Measurements from ENCODE around the gene POGLUT3.

The POGLUT3 gene

GRCh38 chr11:108498046-108498815, at the start of gene POGLUT3:
Gene POGLUT3 (minus strand): TSS chr11:108498384. CDS start chr11:108498366, 18 bp downstream.
- DNase-seq = peak; percentile 56 to 64

GRCh38 chr11:108545909-108546501, 47.8 kb upstream of the POGLUT3 start:
- DNase-seq = no peak

- no peak for DNase-seq
Observed at GRCh38 chr11:108543316-108543964, 45.3 kb upstream of the POGLUT3 start.

DNA sequence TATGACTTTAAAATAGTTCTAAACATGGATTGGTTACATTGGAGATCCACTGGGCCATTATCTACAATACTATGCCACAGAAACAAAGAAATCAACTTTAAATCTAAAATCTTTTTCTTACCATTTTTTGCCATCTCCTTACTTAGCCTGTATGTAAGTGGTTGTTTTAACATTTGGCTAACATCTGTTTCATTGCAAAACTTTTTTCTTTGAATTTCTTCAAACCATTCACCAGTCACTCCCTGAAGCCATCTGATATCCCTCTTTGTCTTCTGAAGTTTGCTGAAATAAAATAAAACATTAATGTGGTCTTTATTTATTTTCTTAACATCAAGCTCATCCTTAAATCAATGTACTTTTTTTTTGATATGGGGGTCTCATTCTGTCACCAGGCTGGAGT, 43.3 kb upstream of the POGLUT3 start:
- no peak for DNase-seq

- no peak for DNase-seq
Observed at GRCh38 chr11:108538502-108538901, 40.3 kb upstream of the POGLUT3 start.

DNA sequence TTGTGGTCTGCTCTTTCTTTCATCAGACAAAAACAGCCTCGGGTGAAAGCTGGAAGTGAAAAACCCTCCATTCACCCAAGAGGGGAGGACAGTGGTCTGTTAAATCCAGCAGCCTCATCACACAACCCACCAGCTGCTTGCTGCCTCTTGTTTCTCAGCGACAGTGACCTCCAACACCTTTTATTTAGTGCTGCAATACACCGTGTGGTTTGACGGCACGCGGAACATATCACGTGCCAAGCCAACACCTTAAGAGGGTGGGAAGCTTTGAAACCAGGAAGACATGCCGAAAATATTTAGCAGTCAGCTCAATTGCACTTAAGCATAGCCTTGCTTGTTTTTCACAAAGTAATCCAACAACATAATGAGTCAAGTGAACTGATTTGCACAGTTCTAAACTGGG, 39.8 kb upstream of the POGLUT3 start:
- no peak for DNase-seq

GRCh38 chr11:108536783-108537182, 38.6 kb upstream of the POGLUT3 start:
- DNase-seq = no peak

GRCh38 chr11:108535384-108535955, 37.3 kb upstream of the POGLUT3 start:
- DNase-seq = no peak

DNA sequence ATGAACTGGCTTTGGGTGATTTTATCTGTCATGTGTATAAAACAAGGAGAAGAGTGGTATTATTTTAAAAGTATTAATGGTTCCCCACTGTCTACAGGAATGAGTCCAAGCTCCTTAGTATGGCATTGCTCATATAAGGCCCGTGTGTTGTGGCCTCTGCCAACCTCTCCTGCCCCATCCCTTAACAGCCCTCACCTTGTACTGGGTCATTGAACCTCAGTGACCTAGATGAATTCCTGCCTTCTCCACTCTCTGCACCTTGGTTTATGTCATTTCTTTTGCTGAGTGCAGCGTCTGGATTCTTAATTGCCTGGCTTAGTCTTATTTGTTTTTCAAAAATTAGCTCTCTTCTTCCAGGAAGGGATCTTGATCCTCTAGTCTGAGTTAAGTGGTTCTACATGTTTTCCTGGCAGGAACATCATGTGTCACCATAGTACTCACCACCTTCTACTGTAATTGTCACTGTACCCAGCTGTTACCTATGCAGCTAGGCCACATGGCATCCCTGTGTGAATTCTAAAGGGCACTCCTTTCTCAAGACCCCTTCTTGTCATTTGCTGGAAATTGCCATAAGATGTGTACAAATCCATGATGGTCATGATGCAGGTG, 36.2 kb upstream of the POGLUT3 start:
- no peak for DNase-seq

GRCh38 chr11:108530426-108530825, 32.2 kb upstream of the POGLUT3 start:
- no peak for DNase-seq

GRCh38 chr11:108527382-108527781, 29.2 kb upstream of the POGLUT3 start:
- no peak for DNase-seq

DNA sequence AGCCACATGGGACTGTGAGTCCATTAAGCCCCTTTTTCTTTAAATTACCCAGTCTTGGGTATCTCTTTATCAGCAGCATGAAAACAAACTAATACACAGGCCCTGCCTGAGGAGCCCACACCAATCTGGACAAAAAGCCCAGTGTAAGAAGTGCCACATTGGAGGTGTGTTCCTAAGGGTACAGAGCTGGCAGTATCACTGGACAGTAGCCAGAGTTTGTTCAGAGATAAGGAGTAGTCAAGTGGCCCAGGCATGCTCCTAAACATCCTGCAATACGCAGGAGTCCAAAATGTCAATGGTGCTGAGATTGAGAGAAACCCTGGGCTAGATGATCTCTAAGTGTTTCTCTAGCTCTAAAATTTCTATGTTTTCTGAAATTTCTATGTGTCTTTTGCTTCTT, 27.0 kb upstream of the POGLUT3 start:
- no peak for DNase-seq

- DNase-seq = no peak
Observed at GRCh38 chr11:108524422-108524821, 26.2 kb upstream of the POGLUT3 start.

- DNase-seq = no peak
Observed at GRCh38 chr11:108522318-108522717, 24.1 kb upstream of the POGLUT3 start.

DNA sequence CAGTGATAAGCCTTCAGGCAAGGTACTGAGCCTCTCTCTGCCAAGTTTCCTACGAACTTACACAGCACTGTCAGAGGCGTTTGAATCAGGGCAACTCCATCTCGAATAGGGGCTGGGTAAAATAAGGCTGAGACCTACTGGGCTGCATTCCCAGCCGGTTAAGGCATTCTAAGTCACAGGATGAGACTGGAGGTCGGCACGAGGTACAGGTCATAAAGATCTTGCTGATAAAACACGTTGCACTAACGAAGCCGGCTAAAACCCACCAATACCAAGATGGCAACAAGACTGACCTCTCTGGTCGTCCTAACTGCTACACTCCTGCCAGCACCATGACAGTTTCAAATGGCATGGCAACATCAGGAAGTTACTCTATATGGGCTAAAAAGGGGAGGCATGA, 20.4 kb upstream of the POGLUT3 start:
- DNase-seq = no peak

DNA sequence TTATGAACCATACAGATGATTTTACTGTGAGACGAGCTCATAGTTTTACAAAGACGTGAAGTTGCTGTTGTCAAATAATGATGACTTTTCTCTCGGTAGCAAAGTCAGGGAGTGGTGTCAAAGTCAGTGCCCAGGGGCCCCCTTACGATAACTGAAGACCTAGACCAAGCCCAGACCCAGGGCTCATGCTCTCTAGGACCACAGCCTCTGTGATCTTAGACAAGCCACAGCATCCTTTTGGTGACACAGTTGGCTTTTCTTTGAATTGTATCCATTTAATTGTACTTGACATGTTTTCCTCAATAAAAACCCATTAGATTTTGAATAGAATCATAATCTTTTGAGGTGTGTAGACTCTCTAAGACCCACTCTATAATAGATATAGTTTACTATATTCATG, 17.9 kb upstream of the POGLUT3 start:
- no peak for DNase-seq

- DNase-seq = no peak
Observed at GRCh38 chr11:108512708-108513107, 14.5 kb upstream of the POGLUT3 start.

- no peak for DNase-seq
Observed at GRCh38 chr11:108511851-108512474, 13.8 kb upstream of the POGLUT3 start.

GRCh38 chr11:108508653-108509593, 10.7 kb upstream of the POGLUT3 start:
- DNase-seq = no peak

DNA sequence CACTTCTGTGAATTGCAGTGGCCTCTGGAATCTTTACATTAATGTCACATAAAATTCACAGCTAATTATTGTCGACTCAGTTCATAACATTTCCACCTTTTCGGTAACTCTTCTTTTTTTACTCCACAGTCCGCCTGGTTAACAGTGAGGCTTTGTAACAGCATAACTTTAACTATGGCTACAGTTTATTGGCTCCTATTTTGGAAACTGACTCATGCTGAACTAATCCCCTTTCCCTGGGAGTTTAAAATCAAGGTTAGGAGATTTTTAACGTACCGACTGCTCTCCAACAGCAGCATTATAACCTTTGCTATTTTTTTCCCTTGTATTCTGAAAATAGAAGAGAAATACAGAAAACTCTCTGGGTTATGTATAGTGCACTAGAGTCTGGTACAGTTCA, 3.2 kb upstream of the POGLUT3 start:
- no peak for DNase-seq

DNA sequence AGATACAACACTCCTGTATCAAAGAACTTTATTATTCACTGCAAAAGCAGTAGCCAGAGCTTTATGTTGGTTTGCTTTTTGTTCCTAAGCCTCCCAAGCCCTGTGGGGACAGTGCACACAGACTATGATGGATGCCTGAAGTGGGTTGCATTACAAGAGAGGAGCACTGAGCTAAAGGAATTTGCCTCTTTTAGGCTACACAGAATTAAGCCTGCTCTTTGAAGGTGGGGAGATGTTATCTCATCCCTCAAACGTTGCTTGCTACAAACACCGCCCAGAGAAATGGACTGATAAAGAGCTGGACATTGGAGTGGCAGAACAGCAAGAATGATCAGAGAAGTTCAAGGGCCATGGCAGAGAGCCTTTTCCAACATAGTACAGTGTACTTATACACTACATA, 2.5 kb upstream of the POGLUT3 start:
- DNase-seq = no peak

- no peak for DNase-seq
Observed at GRCh38 chr11:108500169-108500568, 2.0 kb upstream of the POGLUT3 start.

Measured in activated T-cell treated with anti-CD3 and anti-CD28 coated beads, Interleukin-2, amount 50 U/mL, for 48 hours (primary cell).